ENCODE data around the gene SMYD1. TPM values are rescaled to one million over a fixed set of nuclear protein-coding genes. Genes with fewer than 3 reads are reported as not detected.

SMYD1 gene
- total RNA-seq, 2 experiments from 2014 or later = not detected

DNA sequence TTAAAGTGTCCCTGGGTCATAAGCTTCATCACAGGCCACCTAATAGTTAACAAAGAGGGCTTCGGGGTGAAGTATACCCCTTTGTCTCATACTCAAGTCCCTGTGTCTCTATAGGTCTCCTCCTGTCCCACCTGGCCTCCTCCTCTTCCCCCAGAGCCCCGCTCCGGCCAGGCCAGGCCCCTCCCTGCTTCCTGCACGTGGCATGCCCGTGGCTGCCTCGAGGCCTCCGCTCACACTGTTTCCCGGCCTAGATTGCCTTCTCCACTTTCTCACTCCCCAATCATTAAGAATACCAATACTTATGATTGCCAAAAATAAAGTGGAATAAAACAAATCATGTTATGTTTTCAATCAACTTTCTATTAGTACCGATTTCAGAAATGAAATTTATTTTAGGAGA, 18.8 kb downstream of the SMYD1 start:
- ATAC-seq (no peak), DNase-seq (no peak)
- ChIA-PET CTCF (interaction anchor here (2.5 kb wide), 1 partner anchor 26 kb away, joined by 8 read pairs; no protein-coding TSS in a partner anchor), POLR2A (no interaction called here)
- no peak overlapping the region for H3K4me3 Mint-ChIP-seq
- H3K4me1 Mint-ChIP-seq (ENCODE audit: low read depth) = peaks cover 17% of the 10 kb centered on the region
- no peak overlapping the region for H3K27ac Mint-ChIP-seq
- intact Hi-C loops (cut with micrococcal nuclease) = no loop called here
- H3K36me3 Mint-ChIP-seq (ENCODE audit: low read depth) = no peaks in the 10 kb centered on the region
- peaks cover 1% of the 10 kb centered on the region for H3K9me3 Mint-ChIP-seq
- H3K27me3 Mint-ChIP-seq = no peaks in the 10 kb centered on the region
- TF ChIP-seq, protein P1, sequence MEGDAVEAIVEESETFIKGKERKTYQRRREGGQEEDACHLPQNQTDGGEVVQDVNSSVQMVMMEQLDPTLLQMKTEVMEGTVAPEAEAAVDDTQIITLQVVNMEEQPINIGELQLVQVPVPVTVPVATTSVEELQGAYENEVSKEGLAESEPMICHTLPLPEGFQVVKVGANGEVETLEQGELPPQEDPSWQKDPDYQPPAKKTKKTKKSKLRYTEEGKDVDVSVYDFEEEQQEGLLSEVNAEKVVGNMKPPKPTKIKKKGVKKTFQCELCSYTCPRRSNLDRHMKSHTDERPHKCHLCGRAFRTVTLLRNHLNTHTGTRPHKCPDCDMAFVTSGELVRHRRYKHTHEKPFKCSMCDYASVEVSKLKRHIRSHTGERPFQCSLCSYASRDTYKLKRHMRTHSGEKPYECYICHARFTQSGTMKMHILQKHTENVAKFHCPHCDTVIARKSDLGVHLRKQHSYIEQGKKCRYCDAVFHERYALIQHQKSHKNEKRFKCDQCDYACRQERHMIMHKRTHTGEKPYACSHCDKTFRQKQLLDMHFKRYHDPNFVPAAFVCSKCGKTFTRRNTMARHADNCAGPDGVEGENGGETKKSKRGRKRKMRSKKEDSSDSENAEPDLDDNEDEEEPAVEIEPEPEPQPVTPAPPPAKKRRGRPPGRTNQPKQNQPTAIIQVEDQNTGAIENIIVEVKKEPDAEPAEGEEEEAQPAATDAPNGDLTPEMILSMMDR (IDR thresholded peaks at IDR 0.05) = no peak

DNA sequence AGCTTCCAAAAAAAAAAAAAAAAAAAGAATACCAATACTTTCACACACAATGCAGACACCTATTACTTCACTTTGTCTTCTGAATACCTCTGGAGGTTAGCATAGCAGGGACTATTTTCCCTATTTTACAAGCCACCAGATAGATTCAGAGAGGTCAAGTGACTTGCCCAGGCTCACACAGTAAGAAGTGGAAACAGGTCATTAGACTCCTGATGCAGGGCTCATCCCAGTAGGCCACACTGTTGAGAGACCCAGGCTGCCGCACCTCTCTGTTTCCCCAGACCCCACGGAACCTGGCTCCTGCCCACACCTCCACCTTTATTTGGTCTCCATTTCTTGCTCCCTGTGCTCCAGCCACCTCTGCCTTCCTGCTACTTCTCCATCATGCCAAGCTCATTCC, 19.4 kb downstream of the SMYD1 start:
- ChIA-PET CTCF (interaction anchor here (1.1 kb wide), 1 partner anchor 73 kb away, joined by 3 read pairs; no protein-coding TSS in a partner anchor), POLR2A (no interaction called here)
- TF ChIP-seq, protein P1 (IDR thresholded peaks at IDR 0.05) = no peak
- intact Hi-C loops (cut with micrococcal nuclease) = no loop called here
- Mint-ChIP-seq H3K9me3 (peaks cover 1% of the 10 kb centered on the region), H3K27me3 (no peaks in the 10 kb centered on the region), H3K4me1 (ENCODE audit: low read depth) (peaks cover 18% of the 10 kb centered on the region), H3K36me3 (ENCODE audit: low read depth) (no peaks in the 10 kb centered on the region), H3K27ac (no peak overlapping the region), H3K4me3 (no peak overlapping the region)
- DNase-seq (no peak), ATAC-seq (no peak)

DNA sequence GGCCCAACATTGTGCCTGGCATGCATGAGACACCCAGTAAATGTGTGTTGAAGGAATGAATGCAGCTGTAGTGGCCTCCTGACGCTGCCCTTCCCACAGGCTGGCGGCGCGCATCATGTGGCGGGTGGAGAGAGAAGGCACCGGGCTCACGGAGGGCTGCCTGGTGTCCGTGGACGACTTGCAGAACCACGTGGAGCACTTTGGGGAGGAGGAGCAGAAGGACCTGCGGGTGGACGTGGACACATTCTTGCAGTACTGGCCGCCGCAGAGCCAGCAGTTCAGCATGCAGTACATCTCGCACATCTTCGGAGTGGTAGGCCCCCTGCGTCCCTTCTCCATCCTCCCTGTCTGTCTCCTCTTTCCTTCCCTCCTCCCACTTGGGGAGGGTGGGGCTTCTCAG, 20.1 kb downstream of the SMYD1 start:
- H3K36me3 Mint-ChIP-seq (ENCODE audit: low read depth) = no peaks in the 10 kb centered on the region
- no peak overlapping the region for H3K27ac Mint-ChIP-seq
- peaks cover 1% of the 10 kb centered on the region for H3K9me3 Mint-ChIP-seq
- DNase-seq (no peak), ATAC-seq (no peak)
- ChIA-PET CTCF (interaction anchor here (1.1 kb wide), 1 partner anchor 72 kb away, joined by 3 read pairs; no protein-coding TSS in a partner anchor), POLR2A (no interaction called here)
- no peak overlapping the region for H3K4me3 Mint-ChIP-seq
- no peaks in the 10 kb centered on the region for H3K27me3 Mint-ChIP-seq
- H3K4me1 Mint-ChIP-seq (ENCODE audit: low read depth) = peaks cover 18% of the 10 kb centered on the region
- intact Hi-C loops (cut with micrococcal nuclease) = no loop called here
- TF ChIP-seq, protein P1 (IDR thresholded peaks at IDR 0.05) = no peak

DNA sequence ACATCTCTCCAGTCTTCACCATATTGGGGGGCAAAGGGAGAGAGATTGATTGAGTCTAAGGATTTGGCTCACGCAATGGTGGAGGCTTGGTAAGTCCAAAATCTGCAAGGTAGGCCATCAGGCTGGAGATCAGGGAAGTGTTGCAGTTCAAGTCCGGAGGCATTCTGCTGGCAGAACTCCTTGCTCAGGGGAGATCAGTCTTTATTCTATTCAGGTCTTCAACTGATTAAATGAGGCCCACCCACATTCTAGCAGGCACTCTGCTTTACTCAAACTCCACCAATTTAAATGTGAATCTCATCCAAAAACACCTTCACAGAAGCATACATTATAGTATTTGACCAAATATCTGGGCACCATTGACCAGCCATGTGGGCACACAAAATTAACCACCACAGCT, 21.4 kb downstream of the SMYD1 start:
- Mint-ChIP-seq H3K4me3 (no peak overlapping the region), H3K27ac (no peak overlapping the region), H3K27me3 (no peaks in the 10 kb centered on the region), H3K36me3 (ENCODE audit: low read depth) (no peaks in the 10 kb centered on the region), H3K9me3 (peaks cover 1% of the 10 kb centered on the region), H3K4me1 (ENCODE audit: low read depth) (peaks cover 19% of the 10 kb centered on the region)
- TF ChIP-seq, protein P1 (IDR thresholded peaks at IDR 0.05) = no peak
- ATAC-seq = no peak
- DNase-seq = no peak
- POLR2A ChIA-PET = interaction anchor here (0.6 kb wide), 1 partner anchor 74 kb away, joined by 3 read pairs; no protein-coding TSS in a partner anchor
- CTCF ChIA-PET = interaction anchor here (2.8 kb wide), 1 partner anchor 29 kb away, joined by 17 read pairs; no protein-coding TSS in a partner anchor
- intact Hi-C loops (cut with micrococcal nuclease) = no loop called here

DNA sequence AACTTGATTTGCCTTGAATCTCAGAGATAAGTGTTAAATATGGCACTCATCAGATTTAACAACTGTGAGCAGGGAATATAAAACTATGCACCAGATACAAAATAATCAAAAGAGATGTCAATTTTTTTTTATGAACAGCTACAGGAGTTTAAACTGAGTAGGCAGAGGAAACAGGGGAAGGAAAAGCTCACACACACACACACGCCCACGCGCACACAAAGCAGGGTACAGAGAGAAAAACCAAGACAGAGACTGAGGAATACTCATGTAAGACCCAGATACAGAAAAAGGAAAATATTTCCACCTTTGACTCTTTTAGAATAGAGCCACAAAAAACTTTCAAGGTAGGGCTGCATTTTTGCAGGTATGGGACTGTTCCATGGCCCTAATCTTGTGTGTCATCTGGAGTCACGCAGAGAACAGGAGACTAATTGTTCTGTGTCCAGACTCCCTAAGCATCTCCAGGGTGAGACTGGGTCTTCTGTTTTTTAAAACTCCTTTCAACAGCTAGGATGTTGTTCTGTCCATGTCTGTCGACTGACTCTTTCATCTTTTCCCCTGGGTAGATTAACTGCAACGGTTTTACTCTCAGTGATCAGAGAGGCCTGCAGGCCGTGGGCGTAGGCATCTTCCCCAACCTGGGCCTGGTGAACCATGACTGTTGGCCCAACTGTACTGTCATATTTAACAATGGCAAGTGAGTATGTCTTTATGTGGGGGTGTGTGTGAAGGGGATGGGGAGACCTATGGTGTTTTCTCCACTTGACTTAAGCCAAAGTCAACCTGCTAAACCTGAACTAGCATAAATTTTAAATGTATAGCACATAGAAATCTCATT, 23.0 kb downstream of the SMYD1 start:
- peaks cover 1% of the 10 kb centered on the region for H3K9me3 Mint-ChIP-seq
- DNase-seq (peak; percentile 66), ATAC-seq (peak; percentile 90)
- CTCF ChIA-PET = interaction anchor here (2.8 kb wide), 1 partner anchor 30 kb away, joined by 17 read pairs; no protein-coding TSS in a partner anchor
- POLR2A ChIA-PET = no interaction called here
- intact Hi-C loops (cut with micrococcal nuclease) = no loop called here
- no peaks in the 10 kb centered on the region for H3K27me3 Mint-ChIP-seq
- H3K4me3 Mint-ChIP-seq = peak overlapping the region; percentile 4
- TF ChIP-seq, protein P1 (IDR thresholded peaks at IDR 0.05) = no peak
- H3K27ac Mint-ChIP-seq = peak overlapping the region; percentile 86
- no peaks in the 10 kb centered on the region for H3K36me3 Mint-ChIP-seq (ENCODE audit: low read depth)
- H3K4me1 Mint-ChIP-seq (ENCODE audit: low read depth) = peaks cover 19% of the 10 kb centered on the region

Measured in activated CD8-positive, alpha-beta T cell treated with anti-CD3 and anti-CD28 coated beads for 36 hours (primary cell).